ENCODE results near the gene NDUFB3. TPM values are rescaled to one million over a fixed set of nuclear protein-coding genes. Genes with fewer than 3 reads are reported as not detected.

NDUFB3 gene
- polyA plus RNA-seq, 3 donors, result 97.3 to 119 (median 106) TPM

- DNase-seq, result no peak
Measured at GRCh38 chr2:201122276-201122675, 50.5 kb downstream of the NDUFB3 start.

- no peak for DNase-seq
Measured at GRCh38 chr2:201126308-201127151, 54.7 kb downstream of the NDUFB3 start.

- no peak for DNase-seq
Measured at GRCh38 chr2:201127152-201127511, 55.3 kb downstream of the NDUFB3 start.

- no peak for DNase-seq
Measured at GRCh38 chr2:201127570-201127969, 55.8 kb downstream of the NDUFB3 start.

- DNase-seq, result no peak
Measured at GRCh38 chr2:201128033-201128432, 56.2 kb downstream of the NDUFB3 start.

GRCh38 chr2:201128933-201129505 lies 57.2 kb downstream of the NDUFB3 start:
- DNase-seq, result no peak

- no peak for DNase-seq
Measured at GRCh38 chr2:201130524-201131186, 58.9 kb downstream of the NDUFB3 start.

- DNase-seq, result no peak
Measured at GRCh38 chr2:201132518-201132917, 60.7 kb downstream of the NDUFB3 start.

Other genes with a start within 250 kb of the NDUFB3 start
- 100 to 1,000 TPM; 213 to 296 (median 288) TPM for gene CLK1, start 207.3 kb upstream of the NDUFB3 start, polyA plus RNA-seq (ENCODE audit: insufficient read length in 3 of 3)
- 10 to 100 TPM; 41.5 to 71.8 (median 66.6) TPM for gene PPIL3, start 182.9 kb upstream of the NDUFB3 start, polyA plus RNA-seq (ENCODE audit: insufficient read length in 3 of 3)
- gene NIF3L1, start 182.6 kb upstream of the NDUFB3 start, polyA plus RNA-seq (ENCODE audit: insufficient read length in 3 of 3), result 10 to 100 TPM; 41.5 to 45.5 (median 45.3) TPM
- gene ORC2, start 108.3 kb upstream of the NDUFB3 start, polyA plus RNA-seq (ENCODE audit: insufficient read length in 3 of 3), result 10 to 100 TPM; 25.6 to 37.1 (median 34.0) TPM
- gene HYCC2, start 330 bp upstream of the NDUFB3 start, polyA plus RNA-seq (ENCODE audit: insufficient read length in 3 of 3), result 10 to 100 TPM; 10.0 to 17.8 (median 16.3) TPM
- gene CFLAR, start 44.2 kb downstream of the NDUFB3 start, polyA plus RNA-seq (ENCODE audit: insufficient read length in 3 of 3), result 10 to 100 TPM; 42.1 to 84.4 (median 81.6) TPM
- gene CASP10, start 111.1 kb downstream of the NDUFB3 start, polyA plus RNA-seq (ENCODE audit: insufficient read length in 3 of 3), result 10 to 100 TPM in 2 of 3 donors, 1 to 10 TPM in 1; 7.0 to 11.1 (median 10.1) TPM
- 10 to 100 TPM; 11.5 to 14.3 (median 12.8) TPM for gene CASP8, start 188.5 kb downstream of the NDUFB3 start, polyA plus RNA-seq (ENCODE audit: insufficient read length in 3 of 3)